ENCODE measurements around the gene KBTBD3.

The KBTBD3 gene, protein sequence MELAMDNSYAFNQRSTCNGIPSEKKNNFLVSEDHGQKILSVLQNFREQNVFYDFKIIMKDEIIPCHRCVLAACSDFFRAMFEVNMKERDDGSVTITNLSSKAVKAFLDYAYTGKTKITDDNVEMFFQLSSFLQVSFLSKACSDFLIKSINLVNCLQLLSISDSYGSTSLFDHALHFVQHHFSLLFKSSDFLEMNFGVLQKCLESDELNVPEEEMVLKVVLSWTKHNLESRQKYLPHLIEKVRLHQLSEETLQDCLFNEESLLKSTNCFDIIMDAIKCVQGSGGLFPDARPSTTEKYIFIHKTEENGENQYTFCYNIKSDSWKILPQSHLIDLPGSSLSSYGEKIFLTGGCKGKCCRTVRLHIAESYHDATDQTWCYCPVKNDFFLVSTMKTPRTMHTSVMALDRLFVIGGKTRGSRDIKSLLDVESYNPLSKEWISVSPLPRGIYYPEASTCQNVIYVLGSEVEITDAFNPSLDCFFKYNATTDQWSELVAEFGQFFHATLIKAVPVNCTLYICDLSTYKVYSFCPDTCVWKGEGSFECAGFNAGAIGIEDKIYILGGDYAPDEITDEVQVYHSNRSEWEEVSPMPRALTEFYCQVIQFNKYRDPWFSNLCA

GRCh38 chr11:106076919-106077608 lies at the start of gene KBTBD3:
TSS of gene KBTBD3 (minus strand) at chr11:106077347. CDS start at chr11:106059097, 18,250 bp downstream.
- peak; percentile 99 for DNase-seq

- DNase-seq = no peak
Observed at GRCh38 chr11:106121570-106122320, 44.6 kb upstream of the KBTBD3 start.

DNA sequence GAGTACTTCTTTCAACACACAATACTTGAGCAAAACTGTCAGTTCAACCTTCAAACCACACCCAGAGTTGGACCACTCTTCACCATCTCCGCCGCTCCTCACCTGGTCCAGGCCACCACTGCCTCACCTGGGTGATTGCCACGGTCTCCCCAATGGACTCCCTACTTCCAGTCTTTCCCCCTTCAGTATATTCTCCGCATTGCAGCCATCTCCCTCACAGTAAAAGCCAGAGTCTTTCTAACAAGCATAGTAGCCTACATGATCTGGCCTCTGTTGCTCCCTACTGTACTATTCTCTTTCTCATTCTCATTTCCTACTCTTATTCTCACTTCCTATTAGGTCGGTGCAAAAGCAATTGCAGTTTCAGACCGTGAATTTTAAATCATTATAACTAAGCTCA lies 28.8 kb upstream of the KBTBD3 start:
- DNase-seq = no peak

GRCh38 chr11:106101819-106102218 lies 24.7 kb upstream of the KBTBD3 start:
- DNase-seq = peak; percentile 76

DNA sequence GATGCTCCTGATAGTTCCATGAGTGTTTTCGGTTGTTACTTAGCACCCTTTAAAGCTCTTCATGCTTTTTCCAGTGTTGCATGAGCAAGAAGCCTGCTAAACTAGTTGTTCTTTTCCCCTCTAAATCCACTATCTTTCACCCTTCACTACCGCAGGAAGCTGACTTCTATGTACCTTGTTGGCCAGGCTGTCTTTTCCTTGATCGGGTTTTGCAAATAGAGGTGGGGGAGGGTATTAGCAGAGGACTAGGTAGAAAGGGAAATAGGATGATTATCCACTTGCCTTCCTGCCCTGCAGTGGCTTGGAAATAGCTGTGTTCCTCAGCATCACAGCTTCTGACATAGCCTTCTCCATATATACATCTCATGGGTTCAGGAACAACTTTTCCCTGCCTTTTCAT lies 24.2 kb upstream of the KBTBD3 start:
- no peak for DNase-seq

GRCh38 chr11:106098893-106099553 lies 21.9 kb upstream of the KBTBD3 start:
- DNase-seq = no peak

- DNase-seq = no peak
Observed at GRCh38 chr11:106092446-106092845, 15.3 kb upstream of the KBTBD3 start.

DNA sequence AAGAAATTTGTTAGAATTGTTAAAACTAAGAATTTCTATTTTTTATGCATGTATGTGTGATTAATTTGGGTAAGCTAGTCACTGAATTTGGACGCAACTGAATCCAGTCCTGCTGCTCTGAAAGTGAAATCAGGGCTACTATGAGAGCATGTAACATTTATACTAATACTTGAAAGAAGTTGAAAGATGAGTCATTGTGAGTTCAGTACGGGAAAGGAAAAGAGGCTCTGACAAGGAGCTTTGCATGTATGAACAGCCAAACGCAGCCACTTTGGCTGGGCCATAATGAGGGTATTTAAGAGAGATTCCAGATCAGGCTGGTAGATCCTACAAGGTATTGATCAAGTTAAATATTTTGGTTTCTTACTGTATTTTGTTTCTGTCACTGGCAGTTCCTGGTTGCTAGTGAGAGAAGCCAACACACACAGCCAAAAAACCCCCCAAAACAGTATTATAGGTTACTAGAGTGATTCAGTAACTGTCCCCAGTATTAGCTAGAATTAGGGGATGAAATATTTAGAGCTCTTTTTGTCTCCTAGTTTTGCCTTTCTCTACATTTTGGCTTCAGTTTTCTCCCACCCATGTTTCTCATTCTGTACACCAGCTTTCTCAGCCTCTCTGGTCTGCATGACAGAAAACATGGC lies 14.5 kb upstream of the KBTBD3 start:
- DNase-seq = peak; percentile 58

- DNase-seq = peak; percentile 48
Observed at GRCh38 chr11:106088896-106089295, 11.7 kb upstream of the KBTBD3 start.

- peak; percentile 51 for DNase-seq
Observed at GRCh38 chr11:106087815-106088435, 10.8 kb upstream of the KBTBD3 start.

DNA sequence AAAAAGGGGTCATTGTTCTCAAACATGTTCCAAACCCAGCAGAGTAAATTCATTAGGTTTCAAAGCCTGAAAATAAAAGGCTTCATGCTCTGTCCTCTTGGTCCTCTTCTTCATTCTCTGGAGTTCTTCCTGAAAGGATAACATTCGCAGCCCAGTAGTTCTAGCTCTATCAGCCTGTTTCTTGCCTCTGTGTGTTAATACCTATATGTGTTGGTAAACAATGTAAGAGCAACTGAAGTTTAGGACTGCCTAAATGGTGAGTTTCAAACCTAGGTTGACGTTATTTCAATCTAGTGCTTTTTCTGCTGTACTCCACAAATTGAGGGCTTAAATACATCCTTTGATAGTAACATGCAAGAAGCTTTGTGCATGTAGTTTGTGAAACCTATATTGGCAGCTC lies 9.7 kb upstream of the KBTBD3 start:
- DNase-seq = no peak

DNA sequence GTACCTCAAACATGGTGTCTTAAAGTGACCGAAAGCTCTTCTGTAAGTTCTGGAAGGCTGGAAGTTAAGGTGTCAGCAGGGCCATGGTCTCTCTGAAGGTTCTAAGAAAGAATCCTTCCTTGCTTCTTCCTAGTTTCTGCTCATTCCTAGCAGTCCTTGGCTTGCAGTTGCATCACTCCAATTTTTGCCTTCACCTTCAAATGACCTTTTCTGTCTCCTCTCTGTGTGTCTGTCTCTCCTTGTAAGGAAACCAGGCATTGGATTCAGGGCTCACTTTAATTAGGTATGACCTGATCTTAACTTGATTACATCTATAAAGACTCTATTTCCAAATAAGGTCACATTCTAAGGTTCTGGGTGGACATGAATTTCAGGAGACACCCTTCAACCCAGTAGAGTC lies 9.0 kb upstream of the KBTBD3 start:
- peak; percentile 6 for DNase-seq

DNA sequence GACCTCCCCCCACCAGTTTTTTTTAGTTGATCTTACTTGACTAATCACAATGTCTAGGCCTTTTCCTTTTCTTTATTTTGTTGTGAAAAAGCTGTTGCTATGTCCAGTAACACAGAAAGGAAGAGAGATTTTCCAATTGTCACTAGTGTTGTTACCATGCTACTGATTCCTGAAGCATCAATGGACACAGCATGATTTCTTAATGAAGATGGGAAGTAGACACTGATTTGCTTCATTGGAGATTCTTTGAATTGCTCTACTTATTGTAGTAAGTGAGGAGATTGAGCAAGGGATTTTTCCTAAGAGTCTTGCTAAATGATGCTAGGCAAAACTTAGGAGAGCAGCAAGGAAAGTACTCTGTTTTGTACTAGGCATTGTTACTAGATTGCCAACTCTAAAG lies 4.9 kb upstream of the KBTBD3 start:
- DNase-seq = no peak

DNA sequence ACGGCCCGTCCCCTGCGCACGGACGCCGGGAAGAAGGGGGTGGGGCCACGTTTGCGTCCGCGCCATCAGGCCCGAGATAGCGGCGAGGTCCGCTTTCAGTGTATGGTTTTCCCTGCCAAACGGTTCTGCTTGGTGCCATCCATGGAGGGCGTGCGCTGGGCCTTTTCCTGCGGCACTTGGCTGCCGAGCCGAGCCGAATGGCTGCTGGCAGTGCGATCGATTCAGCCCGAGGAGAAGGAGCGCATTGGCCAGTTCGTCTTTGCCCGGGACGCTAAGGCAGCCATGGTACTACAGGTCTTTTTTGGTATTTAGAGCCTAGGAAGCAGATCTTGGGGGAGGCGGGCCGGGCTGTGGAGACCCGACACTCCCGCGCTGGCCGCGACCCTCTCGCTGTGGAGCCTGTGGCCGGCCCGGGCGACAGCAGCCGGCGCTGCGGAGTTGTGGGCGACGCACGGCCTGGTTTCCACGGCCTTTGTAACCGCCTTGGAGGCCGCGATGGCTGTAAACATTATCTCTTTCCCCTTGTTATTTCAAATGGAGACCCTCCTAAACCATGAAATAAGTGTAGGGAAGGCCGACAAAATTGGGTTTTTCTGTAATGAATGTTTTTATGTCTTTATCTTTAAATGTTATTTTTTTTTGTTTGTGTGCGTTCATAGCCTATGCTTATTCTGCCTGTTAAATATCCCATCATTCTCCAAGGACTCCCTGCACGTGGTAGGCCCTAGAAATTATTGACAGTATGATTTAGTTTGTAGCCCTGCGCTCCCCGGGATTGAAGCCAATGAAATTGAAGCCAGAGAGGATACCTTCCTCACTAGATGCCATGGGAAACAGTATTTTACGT lies 685 bp upstream of the KBTBD3 start, which contains the start of gene AASDHPPT:
TSS of gene AASDHPPT (plus strand) at position 54 of the 847 bp plus-strand sequence. CDS start at position 103, 49 bp downstream.
- peak; percentile 43 for DNase-seq

DNA sequence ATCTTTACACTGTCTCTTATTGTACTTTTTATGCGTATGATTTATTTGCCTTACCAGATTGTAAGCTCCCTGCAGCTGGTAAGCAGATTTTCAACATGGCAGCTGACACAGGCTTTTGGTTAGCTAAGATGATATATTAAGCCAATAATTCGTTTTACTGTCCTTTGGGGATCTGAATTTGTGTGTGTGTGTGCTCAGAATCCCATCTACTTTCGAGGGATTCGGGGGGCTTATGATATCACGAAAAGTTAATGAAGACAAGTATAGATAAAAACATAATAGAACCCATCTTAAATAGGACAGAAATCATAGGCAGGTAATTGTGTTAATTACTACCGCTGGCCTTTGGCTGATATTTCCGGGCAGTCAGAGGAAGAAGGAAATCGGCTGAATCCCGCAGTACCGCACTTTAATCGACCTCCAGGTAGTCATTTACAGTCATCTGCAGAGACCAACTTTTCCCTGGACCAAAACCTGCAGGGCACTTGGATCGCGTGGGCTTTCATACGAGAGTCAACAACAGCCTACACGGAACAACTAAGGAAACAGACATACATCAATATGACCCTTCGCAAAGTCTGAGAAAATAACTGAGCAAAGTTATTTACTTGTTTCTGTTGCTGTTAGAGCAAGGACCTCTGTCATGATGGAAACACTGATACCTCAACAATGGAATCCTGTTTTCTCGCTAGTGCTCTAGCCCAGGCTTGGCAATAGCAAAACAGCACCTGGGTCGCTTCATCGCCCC lies 802 bp downstream of the KBTBD3 start:
- no peak for DNase-seq

DNA sequence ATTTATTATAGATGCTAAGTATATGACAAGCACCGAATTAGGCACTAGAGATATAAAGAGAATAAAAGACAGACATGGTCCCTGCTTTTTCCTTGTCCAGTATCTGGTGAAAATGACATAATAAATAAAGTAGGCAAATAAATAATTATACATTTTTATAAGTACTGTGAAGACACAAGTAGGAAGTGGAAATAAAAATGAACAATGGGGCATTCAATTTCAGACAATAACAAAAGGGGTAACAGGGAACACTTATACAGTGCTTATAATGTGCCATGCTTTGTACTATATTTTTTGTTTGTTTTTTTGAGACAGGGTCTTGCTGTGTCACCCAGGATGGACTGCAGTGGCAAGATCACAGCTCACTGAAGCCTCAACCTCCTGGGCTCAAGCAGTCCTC lies 4.3 kb downstream of the KBTBD3 start:
- no peak for DNase-seq

DNA sequence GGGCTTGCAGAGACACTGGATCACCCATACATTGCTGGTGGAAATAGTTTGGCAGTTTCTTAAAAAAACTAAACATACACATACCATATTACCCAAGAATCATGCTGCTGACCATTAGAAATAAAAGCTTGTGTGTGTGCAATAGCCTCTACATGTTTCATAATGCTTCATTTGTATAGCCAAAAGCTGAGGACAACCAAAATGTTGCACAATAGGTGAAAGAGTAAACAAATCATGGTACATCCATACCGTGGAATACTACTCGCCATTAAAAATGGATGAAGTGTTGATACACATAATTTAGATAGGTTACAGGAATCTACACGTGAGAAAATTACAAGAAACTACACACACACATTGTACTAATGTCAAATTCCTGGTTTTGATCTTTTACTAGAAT lies 6.5 kb downstream of the KBTBD3 start:
- no peak for DNase-seq

DNA sequence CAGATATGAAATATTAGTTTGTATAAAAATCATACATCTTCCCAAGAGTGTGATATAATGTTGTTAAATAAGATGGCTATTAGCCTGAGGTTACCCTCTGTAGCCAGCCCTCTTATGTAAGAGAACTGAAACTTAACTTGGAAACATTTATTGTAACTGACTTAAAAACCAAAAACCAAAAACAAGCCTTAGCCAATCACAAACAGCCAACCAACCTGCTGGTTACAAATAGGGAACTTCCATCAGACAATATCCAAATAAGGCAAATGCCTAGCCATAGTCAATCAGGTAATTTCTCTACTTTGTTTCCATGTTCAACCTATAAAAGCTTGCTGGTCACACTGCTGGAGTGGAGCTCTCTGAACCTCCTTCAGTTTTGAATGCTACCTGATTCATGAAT lies 14.1 kb downstream of the KBTBD3 start:
- DNase-seq = no peak
